ENCODE data around the gene ALOX12B.

- TF ChIP-seq POLR2A (IDR thresholded peaks at IDR 0.05; ENCODE audit: low read depth, low read length) (no peak), POLR2AphosphoS5 (IDR thresholded peaks at IDR 0.05; ENCODE audit: low read depth, low read length) (no peak), TAF1 (IDR thresholded peaks at IDR 0.05; ENCODE audit: borderline replicate concordance, low read depth, low read length) (no peak)
Measured at GRCh38 chr17:8120520-8121406, 33.2 kb upstream of the ALOX12B start.
